MG63 (cell line): Measurements from ENCODE around the gene FRMD8. TPM values are rescaled to one million over a fixed set of nuclear protein-coding genes. Genes with fewer than 3 reads are reported as not detected.
A peak's percentile ranks its signal among the peaks of the same experiment; 100 is the strongest.
"Not testable (repeated sequence)": the region's sequence is repeated elsewhere in the genome, so short reads cannot be mapped to it uniquely, and the experiment has no call there.

Source experiments
- DNase-seq: peaks from one replicate; pipeline ENCODE4 v3.0.0-alpha.2; 2020
- H3K27me3 ChIP-seq: fragments of 250-450 bp; sonication (Bioruptor Pico); 2 replicates; pipeline ENCODE4 v1.5.1; 2020; ENCODE audit warnings: mild to moderate bottlenecking, moderate library complexity
- H3K36me3 ChIP-seq: fragments of 250-450 bp; sonication (Bioruptor Pico); 2 replicates; pipeline ENCODE4 v1.5.1; 2020; ENCODE audit warnings: mild to moderate bottlenecking, moderate library complexity
- H3K4me3 ChIP-seq: fragments of 250-450 bp; sonication (Bioruptor Pico); 2 replicates; pipeline ENCODE4 v1.5.1; 2020; ENCODE audit warnings: mild to moderate bottlenecking, moderate library complexity
- H3K9me3 ChIP-seq: fragments of 250-450 bp; sonication (Bioruptor Pico); 2 replicates; pipeline ENCODE4 v1.5.1; 2020; ENCODE audit warnings: mild to moderate bottlenecking, moderate library complexity
- total RNA-seq: library from RNA; depleted of rRNA; stranded (reverse); fragments of >200 nt; shearing (Covaris generic); gene quantifications from 2 replicates; pipeline ENCODE4 v1.2.3, GENCODE V29; 2014; ENCODE audit warnings: low replicate concordance; rRNA removed

Gene FRMD8
- total RNA-seq, 1 experiment from 2014 or later: 44.1 TPM

- Histone ChIP-seq H3K9me3 (no peaks in the 10 kb centered on the region), H3K27me3 (no peaks in the 10 kb centered on the region), H3K4me3 (no peak overlapping the region), H3K36me3 (peaks cover 58% of the 10 kb centered on the region)
- DNase-seq: peak; percentile 46
These were observed 60.2 kb downstream of the FRMD8 start for GRCh38 chr11:65446446-65447277.

GRCh38 chr11:65448074-65448417, 61.6 kb downstream of the FRMD8 start:
- Histone ChIP-seq H3K9me3 (no peaks in the 10 kb centered on the region), H3K4me3 (no peak overlapping the region), H3K27me3 (no peaks in the 10 kb centered on the region), H3K36me3 (peaks cover 53% of the 10 kb centered on the region)
- peak; percentile 19 for DNase-seq

GRCh38 chr11:65448418-65449105, 62.1 kb downstream of the FRMD8 start:
- no peak overlapping the region for H3K4me3 ChIP-seq
- H3K9me3 ChIP-seq: no peaks in the 10 kb centered on the region
- H3K27me3 ChIP-seq: no peaks in the 10 kb centered on the region
- peaks cover 53% of the 10 kb centered on the region for H3K36me3 ChIP-seq
- DNase-seq: peak; percentile 66

GRCh38 chr11:65451301-65451700, 64.9 kb downstream of the FRMD8 start:
- H3K9me3 ChIP-seq, DNase-seq, H3K4me3 ChIP-seq, H3K27me3 ChIP-seq: not testable (repeated sequence)
- H3K36me3 ChIP-seq: peaks cover 42% of the 10 kb centered on the region

- not testable (repeated sequence) for H3K4me3 ChIP-seq, H3K9me3 ChIP-seq, H3K27me3 ChIP-seq, DNase-seq
- H3K36me3 ChIP-seq: peaks cover 39% of the 10 kb centered on the region
These were observed 65.8 kb downstream of the FRMD8 start for GRCh38 chr11:65452259-65452658.

GRCh38 chr11:65452806-65453490, 66.5 kb downstream of the FRMD8 start:
- Histone ChIP-seq H3K4me3 (no peak overlapping the region), H3K9me3 (no peaks in the 10 kb centered on the region), H3K27me3 (no peaks in the 10 kb centered on the region), H3K36me3 (peaks cover 36% of the 10 kb centered on the region)
- peak; percentile 72 for DNase-seq

GRCh38 chr11:65454311-65454695, 67.9 kb downstream of the FRMD8 start:
- peak; percentile 83 for DNase-seq
- Histone ChIP-seq H3K9me3 (no peaks in the 10 kb centered on the region), H3K4me3 (peak overlapping the region; percentile 47), H3K27me3 (no peaks in the 10 kb centered on the region), H3K36me3 (peaks cover 39% of the 10 kb centered on the region)

- no peaks in the 10 kb centered on the region for H3K27me3 ChIP-seq
- peak overlapping the region; percentile 47 for H3K4me3 ChIP-seq
- H3K36me3 ChIP-seq: peaks cover 35% of the 10 kb centered on the region
- DNase-seq: peak; percentile 83
- no peaks in the 10 kb centered on the region for H3K9me3 ChIP-seq
These were observed 68.4 kb downstream of the FRMD8 start for GRCh38 chr11:65454696-65455456.

GRCh38 chr11:65456418-65456817, 70.0 kb downstream of the FRMD8 start:
- Histone ChIP-seq H3K4me3 (no peak overlapping the region), H3K9me3 (no peaks in the 10 kb centered on the region), H3K36me3 (peaks cover 35% of the 10 kb centered on the region), H3K27me3 (no peaks in the 10 kb centered on the region)
- DNase-seq: no peak

GRCh38 chr11:65459552-65459951, 73.1 kb downstream of the FRMD8 start:
- H3K27me3 ChIP-seq: no peaks in the 10 kb centered on the region
- no peak overlapping the region for H3K4me3 ChIP-seq
- H3K36me3 ChIP-seq: peaks cover 19% of the 10 kb centered on the region
- DNase-seq: no peak
- no peaks in the 10 kb centered on the region for H3K9me3 ChIP-seq

Other genes with a start within 250 kb of the FRMD8 start
- not detected in 2 replicates for gene SPDYC, start 216.4 kb upstream of the FRMD8 start, total RNA-seq
- 99.3 and 167 TPM in 2 replicates for gene CAPN1, start 204.7 kb upstream of the FRMD8 start, total RNA-seq
- 4.6 and 8.9 TPM in 2 replicates for gene POLA2, start 124.7 kb upstream of the FRMD8 start, total RNA-seq
- 10.3 and 19.1 TPM in 2 replicates for gene CDC42EP2, start 71.8 kb upstream of the FRMD8 start, total RNA-seq
- gene DPF2, start 52.8 kb upstream of the FRMD8 start, total RNA-seq: 57.9 and 78.1 TPM in 2 replicates
- 0.36 and 2.2 TPM in 2 replicates for gene TIGD3, start 31.9 kb upstream of the FRMD8 start, total RNA-seq
- 1.9 TPM in 2 replicates for gene SLC25A45, start 4.0 kb upstream of the FRMD8 start, total RNA-seq
- 4.8 and 7.7 TPM in 2 replicates for gene NEAT1, start 36.2 kb downstream of the FRMD8 start, total RNA-seq
- 258 and 283 TPM in 2 replicates for gene MALAT1, start 112.4 kb downstream of the FRMD8 start, total RNA-seq
- gene SCYL1, start 138.4 kb downstream of the FRMD8 start, total RNA-seq: 50.1 and 56.3 TPM in 2 replicates
- gene LTBP3, start 171.7 kb downstream of the FRMD8 start, total RNA-seq: 109 and 124 TPM in 2 replicates
- 51.1 and 90.7 TPM in 2 replicates for gene ZNRD2, start 183.8 kb downstream of the FRMD8 start, total RNA-seq
- 45.5 and 66.6 TPM in 2 replicates for gene FAM89B, start 185.9 kb downstream of the FRMD8 start, total RNA-seq
- gene EHBP1L1, start 189.4 kb downstream of the FRMD8 start, total RNA-seq: 30.8 and 65.1 TPM in 2 replicates
- not detected in 2 replicates for gene KCNK7, start 209.2 kb downstream of the FRMD8 start, total RNA-seq
- gene MAP3K11, start 227.6 kb downstream of the FRMD8 start, total RNA-seq: 22.2 and 48.8 TPM in 2 replicates
- gene PCNX3, start 229.1 kb downstream of the FRMD8 start, total RNA-seq: 9.8 and 21.0 TPM in 2 replicates